HG02759 (cell line): Measurements from ENCODE around the gene NTN5.
"Not testable (repeated sequence)": the region's sequence is repeated elsewhere in the genome, so short reads cannot be mapped to it uniquely, and the experiment has no call there.

ENCODE experiments used
- ATAC-seq: cut with Tn5 transposase; IDR thresholded peaks from one replicate; pipeline ENCODE4 v1.9.1; 2021; ENCODE audit warnings: mild to moderate bottlenecking, moderate library complexity; ENCODE audit not compliant: unreplicated experiment

Gene NTN5

GRCh38 chr19:48670699-48671445 lies 1.9 kb downstream of the NTN5 start:
- ATAC-seq: no peak

GRCh38 chr19:48669903-48670668 lies 2.7 kb downstream of the NTN5 start:
- ATAC-seq: no peak

- ATAC-seq: no peak
These were observed 4.1 kb downstream of the NTN5 start for GRCh38 chr19:48668761-48669160.

GRCh38 chr19:48668332-48668731 lies 4.5 kb downstream of the NTN5 start:
- no peak for ATAC-seq

GRCh38 chr19:48665786-48666185 lies 7.0 kb downstream of the NTN5 start:
- ATAC-seq: no peak

- no peak for ATAC-seq
These were observed 8.3 kb downstream of the NTN5 start for GRCh38 chr19:48664476-48664875.

GRCh38 chr19:48663667-48664066 lies 9.2 kb downstream of the NTN5 start:
- no peak for ATAC-seq

GRCh38 chr19:48661711-48662090 lies 11.1 kb downstream of the NTN5 start:
- no peak for ATAC-seq

- ATAC-seq: peak; percentile 87
These were observed 11.7 kb downstream of the NTN5 start for GRCh38 chr19:48660852-48661710.

GRCh38 chr19:48659768-48660167 lies 13.0 kb downstream of the NTN5 start:
- no peak for ATAC-seq

- ATAC-seq: no peak
These were observed 14.3 kb downstream of the NTN5 start for GRCh38 chr19:48658483-48658882.

GRCh38 chr19:48657828-48658227 lies 15.0 kb downstream of the NTN5 start:
- ATAC-seq: not testable (repeated sequence)

- no peak for ATAC-seq
These were observed 15.9 kb downstream of the NTN5 start for GRCh38 chr19:48656840-48657474.

- no peak for ATAC-seq
These were observed 18.3 kb downstream of the NTN5 start for GRCh38 chr19:48654299-48655059.

GRCh38 chr19:48651683-48652048 lies 21.2 kb downstream of the NTN5 start:
- ATAC-seq: no peak

- no peak for ATAC-seq
These were observed 21.7 kb downstream of the NTN5 start for GRCh38 chr19:48650974-48651682.

- ATAC-seq: no peak
These were observed 24.7 kb downstream of the NTN5 start for GRCh38 chr19:48648134-48648533.

- no peak for ATAC-seq
These were observed 26.0 kb downstream of the NTN5 start for GRCh38 chr19:48646722-48647216.

- peak; percentile 86 for ATAC-seq
These were observed 26.7 kb downstream of the NTN5 start, which contains the start of gene CA11 for GRCh38 chr19:48646001-48646721. Gene CA11, minus strand, starts transcription at chr19:48646187. Its CDS starts 555 bp downstream, at chr19:48645632.
